Heart right ventricle (tissue), 16 donors: ENCODE measurements around the gene MAGI3. TPM values are rescaled to one million over a fixed set of nuclear protein-coding genes. Genes with fewer than 3 reads are reported as not detected.

Experiments used
- ATAC-seq, 8 donors: fragments of 200-7000 bp; cut with Tn5 transposase; one replicate each; pipeline ENCODE4 v1.9.1; 2020; ENCODE audit warnings: mild to moderate bottlenecking in 8 of 8, moderate library complexity in 8 of 8, moderate number of reproducible peaks in 1 of 8
- DNase-seq, 2 donors: peaks; one replicate each; pipeline ENCODE4 v3.0.0-alpha.2; 2020
- H3K27ac ChIP-seq, 10 donors: fragments of 200-600 bp; sonication (generic) in 2 of 10; one replicate each; pipeline versions ENCODE4 v1.5.0 to v1.8.0; 2020 to 2022; ENCODE audit warnings: mild to moderate bottlenecking in 3 of 10
- H3K27me3 ChIP-seq, 7 donors: fragments of 200-600 bp; one replicate each; pipeline ENCODE4 v1.8.0; 2021 to 2022; ENCODE audit warnings: mild to moderate bottlenecking in 2 of 7
- H3K36me3 ChIP-seq, 9 donors: fragments of 200-600 bp; sonication (generic) in 1 of 9; one replicate each; pipeline versions ENCODE4 v1.5.0 to v1.8.0; 2020 to 2022; ENCODE audit warnings: mild to moderate bottlenecking in 2 of 9
- H3K4me1 ChIP-seq, 9 donors: fragments of 200-600 bp; sonication (generic) in 1 of 9; one replicate each; pipeline versions ENCODE4 v1.5.0 to v1.8.0; 2020 to 2022; ENCODE audit warnings: mild to moderate bottlenecking in 4 of 9
- H3K4me3 ChIP-seq, 10 donors: fragments of 200-600 bp; sonication (generic) in 2 of 10; one replicate each; pipeline versions ENCODE4 v1.5.0 to v1.8.0; 2020 to 2022; ENCODE audit warnings: mild to moderate bottlenecking in 7 of 10, moderate library complexity in 2 of 10
- H3K9me3 ChIP-seq, 11 donors: fragments of 200-600 bp in 10 of 11; sonication (generic) in 2 of 11; one replicate each; pipeline versions ENCODE4 v1.5.0 to v1.8.0; 2013 to 2022; ENCODE audit warnings: mild to moderate bottlenecking in 2 of 11, control low read depth in 1 of 11, moderate library complexity in 1 of 11
- WGBS, 2 donors: extraction: QIAGEN DNeasy Blood & Tissue Kit; methylation state at CpG; one replicate each; pipeline ENCODE4 v1.1.7; 2013; ENCODE audit warnings: inconsistent platforms in 1 of 2; 5-methylcytosine and 5-hydroxymethylcytosine counted together
- intact Hi-C, 10 donors: fragments of 100-400 bp; cut with DNase I; formaldehyde crosslinking; loops; one replicate each; pipeline versions ENCODE4 v1.11.1 to v1.14.2; 2022
- polyA plus RNA-seq, 2 donors: library from polyadenylated mRNA; stranded (reverse); fragments of 200-250 nt; gene quantifications; one replicate each; pipeline ENCODE4 v1.2.3, GENCODE V29; 2013
- total RNA-seq, 10 donors: library from RNA; stranded (reverse); fragmentation: NEBNext Ultra II Directional in 3 of 10; extraction: Animal tissue kit (Norgen Biotek cat#: 25700) in 3 of 10; gene quantifications; one replicate each; pipeline versions ENCODE4 v1.2.1 to v1.2.4, GENCODE V29; 2021 to 2023
- TF ChIP-seq, protein P1 (sequence below), 9 donors: fragments of 200-600 bp; sonication (generic) in 2 of 9; IDR thresholded peaks; one replicate each; pipeline versions ENCODE4 v1.5.0 to v1.8.0; 2021 to 2022; ENCODE audit warnings: antibody characterized with exemption in 9 of 9, mild to moderate bottlenecking in 5 of 9, moderate library complexity in 1 of 9
- donor health status: Arrhythmogenic right ventricular cardiomyopathy.
- donor health status: ischemic (EF 13 %, LVEDD 7.1; RV severe dilation, severe dysfunction).
- donor health status: healthy with polysubstance abuse.
- donor health status: DM: no; HTN: yes; CAD: no.
- donor health status: DM: no; HTN: no; CAD: no.
- donor health status: ischemic (EF 25% LVEDD 6.9; RV normal size, moderate dysfunction).
- donor health status: ischemic (EF 25% LVEDD 5.7; RV mildly dilated, moderate dysfunction).
- donor health status: healthy.
- donor health status: DM: yes; HTN: yes; CAD: no.
- donor health status: Ischemic cardiomyopathy.
- donor health status: ischemic (EF 35%, LVEDD 5.7; RV mildly dilated, moderate dysfunction).
- donor health status: nonischemic (EF 11% LVEDD 7.7; RV severe dilation, severe dysfunction).
- donor health status: DM: yes; HTN: yes; CAD: no.
- donor health status: PGD.
- donor health status: ischemic (EF 29% LVEDD 5.4; RV normal size, mild dysfunction).
- donor health status: nonischemic (EF 23%, LVEDD 6.1; RV moderate dilation, normal function).

The MAGI3 gene
- total and polyA plus RNA-seq, 12 donors = 2.2 to 9.4 (median 7.5) TPM

DNA sequence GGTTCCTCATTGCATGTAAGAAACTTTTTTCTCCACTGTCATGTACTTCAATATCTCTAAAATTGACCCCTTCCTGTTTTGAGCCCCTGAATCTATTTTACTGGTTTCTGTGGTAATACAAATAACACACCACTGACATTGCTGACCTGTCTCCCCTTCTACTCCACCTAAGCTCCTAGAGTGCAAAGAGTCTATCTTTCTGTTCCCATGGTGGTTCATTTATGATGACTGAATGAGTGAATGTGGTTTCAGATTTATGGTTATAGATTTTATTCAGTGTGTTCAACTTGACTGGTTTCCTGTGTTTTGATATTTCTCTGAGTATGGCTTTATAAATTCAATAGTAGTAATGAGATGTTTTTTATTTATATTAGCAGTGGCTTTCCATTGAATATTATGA lies 127.7 kb downstream of the MAGI3 start:
- Histone ChIP-seq H3K4me1 (peaks cover 0 to 10% (median 0%) of the 10 kb centered on the region in 9 donors), H3K9me3 (peaks cover 0 to 7% (median 0%) of the 10 kb centered on the region in 11 donors), H3K4me3 (no peak overlapping the region), H3K27ac (no peak overlapping the region), H3K36me3 (no peaks in the 10 kb centered on the region), H3K27me3 (no peaks in the 10 kb centered on the region)
- ATAC-seq = no peak
- TF ChIP-seq, protein P1, sequence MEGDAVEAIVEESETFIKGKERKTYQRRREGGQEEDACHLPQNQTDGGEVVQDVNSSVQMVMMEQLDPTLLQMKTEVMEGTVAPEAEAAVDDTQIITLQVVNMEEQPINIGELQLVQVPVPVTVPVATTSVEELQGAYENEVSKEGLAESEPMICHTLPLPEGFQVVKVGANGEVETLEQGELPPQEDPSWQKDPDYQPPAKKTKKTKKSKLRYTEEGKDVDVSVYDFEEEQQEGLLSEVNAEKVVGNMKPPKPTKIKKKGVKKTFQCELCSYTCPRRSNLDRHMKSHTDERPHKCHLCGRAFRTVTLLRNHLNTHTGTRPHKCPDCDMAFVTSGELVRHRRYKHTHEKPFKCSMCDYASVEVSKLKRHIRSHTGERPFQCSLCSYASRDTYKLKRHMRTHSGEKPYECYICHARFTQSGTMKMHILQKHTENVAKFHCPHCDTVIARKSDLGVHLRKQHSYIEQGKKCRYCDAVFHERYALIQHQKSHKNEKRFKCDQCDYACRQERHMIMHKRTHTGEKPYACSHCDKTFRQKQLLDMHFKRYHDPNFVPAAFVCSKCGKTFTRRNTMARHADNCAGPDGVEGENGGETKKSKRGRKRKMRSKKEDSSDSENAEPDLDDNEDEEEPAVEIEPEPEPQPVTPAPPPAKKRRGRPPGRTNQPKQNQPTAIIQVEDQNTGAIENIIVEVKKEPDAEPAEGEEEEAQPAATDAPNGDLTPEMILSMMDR (IDR thresholded peaks at IDR 0.05) = no peak
- intact Hi-C loops = no loop called here
- no peak for DNase-seq

- intact Hi-C loops = no loop called here
- Histone ChIP-seq H3K4me3 (no peak overlapping the region), H3K27me3 (no peaks in the 10 kb centered on the region), H3K36me3 (no peaks in the 10 kb centered on the region), H3K9me3 (peaks cover 0 to 19% (median 0%) of the 10 kb centered on the region in 11 donors), H3K4me1 (peaks cover 0 to 10% (median 0%) of the 10 kb centered on the region in 9 donors), H3K27ac (no peak overlapping the region)
- ATAC-seq (no peak), DNase-seq (no peak)
- TF ChIP-seq, protein P1 (IDR thresholded peaks at IDR 0.05) = no peak
These were observed 129.2 kb downstream of the MAGI3 start for GRCh38 chr1:113519556-113519955.

GRCh38 chr1:113530021-113530420 lies 139.7 kb downstream of the MAGI3 start:
- H3K27me3 ChIP-seq = no peaks in the 10 kb centered on the region
- 61% methylated on average over 4 of the region's 4 CpGs for WGBS, 2 donors
- ATAC-seq = no peak
- no peak for DNase-seq
- H3K27ac ChIP-seq = no peak overlapping the region
- TF ChIP-seq, protein P1 (IDR thresholded peaks at IDR 0.05) = no peak
- intact Hi-C loops = no loop called here
- no peaks in the 10 kb centered on the region for H3K36me3 ChIP-seq
- peaks cover 0 to 23% (median 6%) of the 10 kb centered on the region in 11 donors for H3K9me3 ChIP-seq
- no peak overlapping the region for H3K4me3 ChIP-seq
- peaks cover 0 to 7% (median 0%) of the 10 kb centered on the region in 9 donors for H3K4me1 ChIP-seq

DNA sequence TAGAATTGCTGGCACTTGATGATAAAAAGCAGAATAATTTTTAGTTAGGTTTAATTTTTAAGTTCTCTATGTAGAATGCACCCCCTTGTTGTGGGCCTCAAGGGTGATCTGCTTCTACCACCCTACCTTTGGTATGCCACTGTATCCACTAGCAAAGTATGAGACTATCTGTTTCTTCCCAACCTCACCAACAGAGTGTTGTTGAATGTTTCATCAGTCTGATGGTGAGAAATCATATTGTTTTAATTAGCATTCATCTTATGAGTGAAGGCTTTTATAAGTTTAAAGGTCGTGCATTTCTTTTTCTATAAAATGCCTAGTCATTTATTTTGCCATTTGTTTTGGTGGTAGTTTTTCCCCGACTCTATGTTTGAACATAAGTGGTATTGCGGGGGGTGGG lies 141.0 kb downstream of the MAGI3 start:
- 92 to 93% methylated on average over 3 of the region's 3 CpGs for WGBS, 2 donors
- TF ChIP-seq, protein P1 (IDR thresholded peaks at IDR 0.05) = no peak
- Histone ChIP-seq H3K4me3 (no peak overlapping the region), H3K27me3 (no peaks in the 10 kb centered on the region), H3K4me1 (peaks cover 0 to 7% (median 0%) of the 10 kb centered on the region in 9 donors), H3K27ac (no peak overlapping the region), H3K36me3 (no peaks in the 10 kb centered on the region), H3K9me3 (peaks cover 0 to 23% (median 6%) of the 10 kb centered on the region in 11 donors)
- ATAC-seq = no peak
- intact Hi-C loops = no loop called here
- no peak for DNase-seq
